Right lobe of liver (tissue), 4 donors: Measurements from ENCODE around the gene TMED8.

Experiments used
- CTCF ChIP-seq, 4 donors: fragments of 200-600 bp in 3 of 4; fragments of 450-650 bp in 1 of 4; IDR thresholded peaks; one replicate each; pipeline versions ENCODE4 v1.5.1 to v1.8.0; 2016 to 2022; ENCODE audit warnings: antibody characterized with exemption in 4 of 4, mild to moderate bottlenecking in 2 of 4
- POLR2A ChIP-seq: fragments of 450-650 bp; IDR thresholded peaks from one replicate; pipeline ENCODE4 v1.6.1; 2017; ENCODE audit warnings: antibody characterized with exemption, mild to moderate bottlenecking
- donor health status: DM: no; HTN: no; CAD: no.
- donor health status: DM: no; HTN: no; CAD: no.
- donor health status: DM: no; HTN: yes; CAD: no.

GRCh38 chr14:77369285-77369684, 7.6 kb downstream of the TMED8 start:
- TF ChIP-seq CTCF (IDR thresholded peaks at IDR 0.05) = no peak
- no peak for TF ChIP-seq POLR2A
